Stimulated activated CD4-positive, alpha-beta T cell treated with anti-CD3 and anti-CD28 coated beads, TNF-alpha, amount 100 ng/mL, for 4 hours (primary cell): ENCODE data around the gene CLCN1.
"Not testable (repeated sequence)": the region's sequence is repeated elsewhere in the genome, so short reads cannot be mapped to it uniquely, and the experiment has no call there.

Source experiments
- DNase-seq, 3 experiments: peaks; one replicate each; pipeline ENCODE4 v3.0.0-alpha.2; 2020; ENCODE audit warnings: low read depth in 3 of 3

CLCN1 gene

DNA sequence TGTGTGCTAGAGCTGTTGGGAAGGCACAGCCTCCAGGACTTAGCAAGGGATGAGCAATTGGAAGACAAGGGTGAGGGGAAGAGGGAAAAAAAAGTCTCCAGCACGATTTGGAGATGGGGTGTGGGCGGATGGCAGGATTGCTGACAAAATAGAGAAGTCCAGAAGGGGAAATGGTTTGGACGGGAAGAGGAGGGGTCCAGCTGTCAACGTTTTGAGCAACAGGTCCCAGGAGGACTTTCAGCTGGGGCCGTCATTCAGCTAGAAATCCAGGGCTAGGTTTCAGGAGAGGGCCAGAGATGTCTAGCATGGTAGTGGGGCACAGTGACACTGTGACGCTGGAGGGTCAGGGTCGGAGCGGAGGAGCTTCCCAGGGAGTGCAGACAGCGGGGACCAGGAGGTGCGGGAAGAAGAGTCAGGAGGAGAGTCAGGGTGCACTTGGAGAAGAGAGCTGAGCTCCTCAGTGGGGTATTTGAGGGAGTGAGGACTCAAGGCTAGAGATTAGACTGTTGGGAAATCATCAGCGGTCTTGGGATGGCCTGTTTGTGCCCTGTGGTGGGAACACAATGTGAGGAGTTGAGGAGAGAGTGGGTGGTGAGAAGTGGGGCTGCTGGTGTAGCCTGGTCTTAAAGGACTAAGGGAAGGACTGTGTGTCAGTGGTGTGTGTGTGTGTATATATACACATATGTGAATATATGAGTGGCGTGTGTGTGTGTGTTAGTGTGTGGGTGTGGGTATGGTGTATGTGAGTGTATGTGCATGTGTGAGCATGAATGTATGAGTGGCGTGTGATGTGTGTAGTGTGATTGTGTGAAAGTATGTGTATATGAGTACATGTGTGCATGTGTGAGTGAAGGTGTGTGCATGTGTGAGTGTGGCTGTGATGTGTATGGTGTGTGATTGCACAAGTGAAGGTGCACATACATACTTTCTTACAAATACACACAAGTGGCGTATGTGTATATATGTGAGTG, 69.0 kb downstream of the CLCN1 start:
- no peak for DNase-seq

DNA sequence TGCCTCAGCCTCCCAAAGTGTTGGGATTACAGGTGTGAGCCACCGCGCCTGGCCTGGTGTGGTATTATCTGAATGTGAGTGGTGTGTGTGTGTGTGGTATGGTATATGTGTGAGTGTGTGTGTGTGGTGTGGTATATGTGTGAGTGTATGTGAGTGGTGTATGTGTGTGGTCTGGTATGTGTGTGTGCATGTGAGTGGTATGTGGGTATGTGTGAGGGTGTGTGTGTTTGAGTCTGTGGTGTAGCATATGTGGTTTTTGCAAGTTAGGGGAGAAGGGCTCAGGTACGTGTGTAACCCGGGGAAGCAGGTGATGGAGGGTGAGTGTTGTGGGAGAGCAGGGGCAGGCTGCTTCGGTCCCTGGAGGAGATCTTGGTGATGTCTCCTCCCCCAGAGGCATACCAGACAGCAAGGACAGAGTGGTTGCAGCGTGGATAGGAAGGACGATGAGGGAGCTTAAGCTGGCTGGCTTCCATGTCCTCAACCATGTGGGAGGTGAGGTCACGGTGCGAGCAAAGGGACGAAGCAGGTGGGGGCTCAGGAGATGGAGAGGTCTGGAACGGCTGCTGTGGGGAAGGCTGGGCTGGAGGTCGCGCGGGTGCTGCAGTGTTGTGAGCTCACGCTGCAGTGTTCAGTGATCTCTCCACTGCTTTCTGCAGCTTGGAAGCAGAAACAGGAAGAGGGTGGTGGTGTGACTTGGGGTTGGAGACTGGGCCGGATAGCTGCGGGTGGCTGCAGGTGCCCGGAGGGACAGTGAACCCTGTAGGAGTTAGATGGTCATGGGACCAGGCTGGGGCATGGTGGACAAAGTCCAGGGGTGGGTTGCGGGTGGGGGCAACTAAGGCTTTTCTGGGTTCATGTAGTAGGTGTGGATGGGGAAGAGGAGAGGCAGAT, 70.2 kb downstream of the CLCN1 start:
- no peak for DNase-seq

DNA sequence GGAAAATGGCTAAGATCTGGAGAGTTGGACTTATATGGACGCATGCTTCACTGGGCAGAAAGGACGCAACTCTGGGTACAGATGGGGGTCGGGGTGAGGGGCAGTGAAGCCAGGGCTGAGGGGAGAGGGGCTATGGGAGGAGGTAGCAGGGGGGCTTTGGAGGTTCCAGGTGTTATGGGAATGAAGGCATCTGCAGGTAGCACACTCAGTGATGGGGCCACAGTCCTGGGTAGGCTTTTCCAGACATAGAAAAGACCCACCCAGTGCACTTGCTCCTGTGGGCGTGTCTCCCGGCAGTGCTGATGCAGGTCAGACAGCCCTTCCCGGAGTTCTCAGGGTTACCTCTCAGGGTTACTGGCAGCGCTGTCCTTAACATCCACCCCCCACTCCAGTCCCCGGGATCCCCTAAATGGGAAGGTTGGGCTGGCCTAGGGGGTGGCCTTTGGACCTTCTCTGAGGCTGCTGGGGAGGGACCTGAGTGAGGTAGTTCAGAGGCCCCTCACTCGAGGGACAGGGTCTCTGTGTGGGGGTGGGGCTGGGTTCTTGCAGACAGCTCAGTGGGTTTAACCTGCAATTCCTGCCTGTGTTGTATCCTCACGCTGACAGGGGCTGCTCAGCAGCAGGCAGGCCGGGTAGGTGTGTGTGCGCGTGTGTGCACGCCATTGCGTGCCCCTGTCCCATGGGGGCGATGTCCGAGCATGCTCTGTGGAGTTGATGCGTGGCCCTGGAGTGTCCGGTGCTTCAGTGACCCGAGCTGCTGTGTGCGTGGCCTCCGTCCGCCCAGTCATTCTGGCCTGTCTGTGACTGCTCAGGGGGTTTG, 71.5 kb downstream of the CLCN1 start:
- no peak for DNase-seq

DNA sequence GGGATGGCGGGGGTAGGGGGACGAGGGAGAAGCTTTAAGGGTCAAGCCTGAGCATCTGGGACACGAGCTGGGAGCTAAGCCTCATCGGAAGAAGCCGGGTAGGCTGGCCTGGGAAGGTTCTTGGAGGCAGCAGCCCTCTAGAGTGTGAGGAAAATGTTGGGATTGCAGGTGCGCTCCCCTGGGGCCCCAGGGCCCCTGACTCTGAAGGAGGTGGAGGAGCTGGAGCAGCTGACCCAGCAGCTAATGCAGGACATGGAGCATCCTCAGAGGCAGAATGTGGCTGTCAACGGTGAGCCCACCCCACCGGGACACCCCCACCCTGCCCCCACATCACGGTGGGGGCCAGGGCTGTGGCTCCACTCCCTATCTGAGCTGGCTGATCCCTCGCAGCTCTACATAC, 72.1 kb downstream of the CLCN1 start:
- no peak for DNase-seq

DNA sequence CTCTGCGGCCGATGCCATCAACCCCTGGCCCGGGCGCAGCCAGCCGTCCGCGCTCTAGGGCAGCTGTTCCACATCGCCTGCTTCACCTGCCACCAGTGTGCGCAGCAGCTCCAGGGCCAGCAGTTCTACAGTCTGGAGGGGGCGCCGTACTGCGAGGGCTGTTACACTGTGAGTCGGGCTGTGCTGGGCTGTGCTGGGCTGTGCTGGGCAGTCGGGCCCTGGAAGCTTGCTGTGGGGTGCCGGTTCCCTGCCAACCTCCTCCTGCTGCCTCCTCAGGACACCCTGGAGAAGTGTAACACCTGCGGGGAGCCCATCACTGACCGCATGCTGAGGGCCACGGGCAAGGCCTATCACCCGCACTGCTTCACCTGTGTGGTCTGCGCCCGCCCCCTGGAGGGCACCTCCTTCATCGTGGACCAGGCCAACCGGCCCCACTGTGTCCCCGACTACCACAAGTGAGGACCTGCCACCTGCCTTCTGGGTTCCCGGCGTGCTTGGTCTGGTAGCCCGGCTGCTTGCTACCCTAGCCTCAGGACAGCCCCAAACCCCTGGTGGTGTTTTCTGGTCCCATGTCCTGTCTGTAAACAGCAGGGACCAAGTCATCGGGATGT, 72.7 kb downstream of the CLCN1 start:
- DNase-seq = no peak

DNA sequence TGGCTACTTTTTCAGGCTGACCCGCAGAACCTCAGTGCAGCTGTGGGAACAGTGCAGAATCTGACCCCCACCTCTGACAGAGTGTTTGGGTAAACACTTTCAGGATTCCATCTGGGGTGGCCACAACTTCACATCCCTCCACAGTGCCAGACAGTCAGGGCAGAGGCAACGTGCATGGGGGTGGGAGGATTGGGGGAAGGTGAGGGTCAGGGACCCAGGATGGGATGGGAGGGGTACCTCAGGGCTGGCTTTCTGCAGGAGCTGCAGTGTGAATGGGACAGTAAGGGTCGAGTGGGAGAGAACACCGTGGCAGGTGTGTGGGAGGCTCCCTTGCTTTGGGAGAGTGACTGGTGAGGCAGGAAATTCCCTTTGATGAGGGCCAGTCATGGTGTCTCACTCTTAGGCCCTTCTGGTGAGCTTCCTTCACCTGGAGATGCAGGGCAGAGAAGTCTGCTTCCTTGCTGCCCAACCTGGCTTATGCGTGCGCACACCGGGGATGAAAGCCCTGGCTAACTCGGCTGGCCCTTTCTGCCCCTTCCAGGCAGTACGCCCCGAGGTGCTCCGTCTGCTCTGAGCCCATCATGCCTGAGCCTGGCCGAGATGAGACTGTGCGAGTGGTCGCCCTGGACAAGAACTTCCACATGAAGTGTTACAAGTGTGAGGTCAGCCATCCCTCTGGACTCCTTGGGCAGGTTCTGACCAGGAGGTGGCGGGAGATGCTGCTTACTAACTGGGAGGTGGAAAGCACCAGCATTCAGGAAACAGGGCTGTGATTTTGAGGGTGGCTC, 73.6 kb downstream of the CLCN1 start:
- DNase-seq = no peak

DNA sequence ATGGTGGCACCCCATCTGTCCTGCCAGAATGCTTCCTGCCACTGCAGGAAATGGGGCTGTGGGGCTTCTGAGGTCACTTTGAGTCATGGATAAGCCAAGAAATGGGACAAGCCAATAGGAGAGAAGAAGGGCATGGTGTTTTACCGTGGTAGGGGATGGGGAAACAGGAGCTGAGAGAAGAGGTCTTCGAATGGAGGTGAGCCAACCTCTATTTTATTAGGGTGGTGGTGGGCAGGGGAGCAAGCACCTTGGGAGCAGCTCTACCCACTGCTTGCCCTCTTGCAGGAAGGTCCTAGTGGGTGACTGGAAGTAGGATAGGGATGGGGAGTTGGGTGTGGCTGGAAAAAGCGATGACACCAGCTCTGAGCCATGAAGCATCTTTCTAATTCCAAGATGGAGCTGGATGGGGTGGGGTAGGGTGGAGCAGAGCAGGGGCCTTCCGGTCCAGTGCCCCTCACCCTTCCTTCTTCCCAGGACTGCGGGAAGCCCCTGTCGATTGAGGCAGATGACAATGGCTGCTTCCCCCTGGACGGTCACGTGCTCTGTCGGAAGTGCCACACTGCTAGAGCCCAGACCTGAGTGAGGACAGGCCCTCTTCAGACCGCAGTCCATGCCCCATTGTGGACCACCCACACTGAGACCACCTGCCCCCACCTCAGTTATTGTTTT, 74.3 kb downstream of the CLCN1 start:
- DNase-seq = no peak

DNA sequence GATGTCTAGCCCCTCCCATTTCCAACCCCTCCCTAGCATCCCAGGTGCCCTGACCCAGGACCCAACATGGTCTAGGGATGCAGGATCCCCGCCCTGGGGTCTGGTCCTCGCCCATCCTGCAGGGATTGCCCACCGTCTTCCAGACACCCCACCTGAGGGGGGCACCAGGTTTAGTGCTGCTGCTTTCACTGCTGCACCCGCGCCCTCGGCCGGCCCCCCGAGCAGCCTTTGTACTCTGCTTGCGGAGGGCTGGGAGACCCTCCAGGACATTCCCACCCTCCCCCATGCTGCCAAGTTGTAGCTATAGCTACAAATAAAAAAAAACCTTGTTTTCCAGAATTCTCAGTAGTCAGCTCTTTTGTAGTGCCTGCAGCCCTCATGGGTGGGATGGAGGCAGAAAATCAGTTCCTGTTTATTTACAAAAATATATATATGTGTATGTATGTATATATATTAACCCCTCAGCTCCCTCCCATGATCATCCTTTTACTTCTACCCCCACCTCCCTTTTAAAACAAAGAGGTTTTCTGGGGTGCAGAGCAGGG, 74.9 kb downstream of the CLCN1 start:
- no peak for DNase-seq

DNA sequence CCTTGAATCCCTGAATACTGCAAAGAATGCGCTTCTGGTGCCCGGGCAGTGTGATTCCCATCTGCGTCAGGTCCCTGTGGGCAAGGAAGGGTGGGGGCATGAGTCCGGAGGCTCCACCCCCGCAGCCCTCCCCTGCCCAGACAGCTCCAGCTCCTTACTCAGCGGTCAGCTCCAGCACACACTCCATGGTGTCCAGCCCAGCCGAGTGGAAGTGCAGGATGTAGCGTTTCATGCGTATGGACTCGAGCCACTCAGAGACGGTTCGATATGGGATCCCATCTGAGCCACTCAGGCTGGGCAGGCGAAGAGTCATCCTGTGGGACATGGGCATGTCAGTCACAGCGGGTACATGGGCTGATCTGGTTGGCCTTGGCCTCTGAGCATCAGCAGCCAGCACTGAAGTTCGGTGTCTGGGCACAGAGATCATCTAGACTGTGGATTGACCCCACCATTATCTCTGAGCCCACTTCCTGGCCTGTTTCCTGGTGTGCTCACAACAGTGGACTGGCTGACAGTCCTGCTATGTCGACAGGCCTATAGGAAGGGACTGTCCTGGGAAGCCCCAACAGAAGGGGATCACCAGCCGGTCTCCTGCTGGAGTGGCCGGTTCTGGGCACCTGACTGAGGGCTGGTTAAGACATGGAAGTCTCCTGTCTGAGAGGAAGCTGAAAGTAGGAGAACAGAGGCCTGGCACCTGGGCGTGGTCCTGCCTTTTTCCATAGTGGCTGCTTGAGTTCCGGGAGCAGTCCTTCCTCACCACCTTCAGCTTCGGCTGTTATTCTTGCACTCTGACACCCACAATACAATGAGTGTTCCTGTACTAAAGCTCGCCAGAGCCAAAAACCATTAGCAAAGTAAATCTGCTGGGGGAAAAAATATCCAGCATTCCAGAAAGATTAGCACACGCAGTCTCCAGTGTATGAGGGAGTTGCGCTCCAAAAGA, 75.8 kb downstream of the CLCN1 start:
- no peak for DNase-seq

DNA sequence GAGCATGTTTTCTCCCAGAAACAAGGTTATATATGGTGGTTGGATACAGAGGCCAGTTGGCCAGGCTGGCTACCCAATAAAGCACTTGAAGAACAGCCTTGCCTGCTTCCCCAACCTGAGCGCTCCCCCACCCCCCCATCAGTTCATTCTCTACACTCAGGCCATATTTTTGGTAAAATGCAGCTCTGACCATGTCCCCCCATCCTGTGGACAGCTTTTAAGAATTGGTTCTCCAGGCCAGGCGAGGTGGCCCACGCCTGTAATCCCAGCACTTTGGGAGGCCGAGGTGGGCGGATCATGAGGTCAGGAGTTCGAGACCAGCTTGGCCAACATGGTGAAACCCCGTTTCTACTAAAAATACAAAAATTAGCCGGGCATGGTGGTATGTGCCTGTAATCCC, 76.5 kb downstream of the CLCN1 start:
- not testable (repeated sequence) for DNase-seq

DNA sequence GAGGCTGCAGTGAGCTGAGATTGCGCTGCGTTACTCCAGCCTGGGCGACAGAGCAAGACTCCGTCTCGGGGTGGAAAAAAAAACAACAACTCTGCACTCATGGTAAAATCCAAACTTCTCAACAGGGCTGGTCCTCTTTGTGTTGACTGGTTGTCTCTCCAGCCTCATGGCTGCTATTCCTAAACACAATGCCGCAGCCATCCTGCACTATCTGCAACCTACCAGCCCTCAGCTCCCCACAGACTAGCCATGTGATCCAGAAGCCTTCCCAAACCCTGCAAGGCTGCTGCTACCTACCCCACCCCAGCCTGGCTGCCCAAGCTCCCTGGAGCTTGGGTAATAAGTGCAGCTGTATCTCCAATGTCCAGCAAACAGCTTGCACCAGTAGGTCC, 77.0 kb downstream of the CLCN1 start:
- DNase-seq = no peak

DNA sequence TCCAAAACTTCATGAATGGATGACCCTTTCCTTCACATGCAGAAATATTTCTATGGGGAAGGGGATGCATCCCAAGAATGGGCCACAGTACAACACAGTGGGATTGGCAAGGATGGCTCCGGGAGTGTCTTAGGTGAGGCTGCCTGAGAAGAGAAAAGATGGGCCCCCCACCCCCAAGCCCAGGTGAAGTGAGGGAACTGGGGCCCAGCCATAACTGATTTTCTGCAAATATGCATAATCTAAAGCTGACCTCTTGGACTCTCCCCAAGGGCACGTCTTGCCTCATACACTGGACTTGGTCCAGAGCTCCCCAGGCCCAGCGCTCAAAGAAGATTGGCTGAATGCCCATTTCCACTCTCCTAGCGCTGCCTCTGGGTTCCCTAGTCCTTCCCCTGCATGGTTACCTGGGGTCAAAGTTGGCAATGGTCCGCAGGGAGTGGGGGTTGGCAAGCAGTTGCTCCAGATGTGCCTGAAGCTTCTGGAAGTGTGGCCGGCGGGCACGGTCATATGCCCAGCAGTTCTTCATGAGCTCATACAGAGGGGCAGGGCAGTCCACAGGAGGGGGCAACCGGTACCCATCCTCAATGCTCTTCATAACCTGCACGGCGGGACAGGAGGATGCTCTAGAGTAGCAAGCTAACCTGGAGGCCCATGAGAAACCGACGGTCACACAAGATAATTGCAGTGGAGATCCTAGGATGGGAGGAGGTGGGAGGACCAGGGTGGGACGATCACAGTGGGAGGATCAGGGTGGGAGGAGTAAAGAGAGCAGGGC, 77.5 kb downstream of the CLCN1 start:
- DNase-seq = no peak

DNA sequence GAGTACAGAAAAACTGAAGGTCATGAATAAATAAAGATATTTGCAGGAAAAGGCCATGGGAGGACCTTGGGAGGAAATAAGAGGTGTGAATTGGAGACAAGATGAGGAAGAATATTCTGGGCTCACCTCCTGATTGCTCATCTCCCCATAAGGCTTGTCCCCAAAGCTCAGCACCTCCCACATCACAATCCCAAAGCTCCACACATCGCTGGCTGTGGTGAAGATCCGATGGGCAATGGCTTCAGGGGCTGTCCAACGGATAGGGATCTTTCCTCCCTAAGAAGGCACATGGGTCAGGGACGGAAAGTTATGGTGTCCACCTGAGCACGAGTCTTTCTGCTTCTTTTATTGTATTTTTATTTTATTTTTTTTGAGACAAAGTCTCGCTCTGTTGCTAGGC, 78.2 kb downstream of the CLCN1 start:
- no peak for DNase-seq

DNA sequence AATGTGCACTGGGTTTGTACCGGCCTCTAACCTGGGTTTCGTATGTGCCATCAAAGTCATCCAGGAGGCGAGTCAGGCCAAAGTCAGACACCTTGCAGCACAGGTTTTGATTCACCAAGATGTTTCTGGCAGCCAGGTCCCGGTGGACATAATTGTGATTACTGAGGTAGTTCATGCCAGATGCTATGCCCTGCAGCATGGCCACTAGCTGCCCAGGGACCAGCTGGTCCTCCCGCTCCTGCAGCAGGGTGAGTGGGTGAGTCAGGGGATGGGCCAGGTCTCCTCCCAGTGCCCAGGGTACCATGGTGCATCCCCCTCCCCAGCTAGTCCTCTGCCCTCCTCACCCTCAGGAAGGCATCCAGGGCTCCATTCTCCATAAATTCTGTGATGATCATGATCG, 78.9 kb downstream of the CLCN1 start:
- DNase-seq = no peak

DNA sequence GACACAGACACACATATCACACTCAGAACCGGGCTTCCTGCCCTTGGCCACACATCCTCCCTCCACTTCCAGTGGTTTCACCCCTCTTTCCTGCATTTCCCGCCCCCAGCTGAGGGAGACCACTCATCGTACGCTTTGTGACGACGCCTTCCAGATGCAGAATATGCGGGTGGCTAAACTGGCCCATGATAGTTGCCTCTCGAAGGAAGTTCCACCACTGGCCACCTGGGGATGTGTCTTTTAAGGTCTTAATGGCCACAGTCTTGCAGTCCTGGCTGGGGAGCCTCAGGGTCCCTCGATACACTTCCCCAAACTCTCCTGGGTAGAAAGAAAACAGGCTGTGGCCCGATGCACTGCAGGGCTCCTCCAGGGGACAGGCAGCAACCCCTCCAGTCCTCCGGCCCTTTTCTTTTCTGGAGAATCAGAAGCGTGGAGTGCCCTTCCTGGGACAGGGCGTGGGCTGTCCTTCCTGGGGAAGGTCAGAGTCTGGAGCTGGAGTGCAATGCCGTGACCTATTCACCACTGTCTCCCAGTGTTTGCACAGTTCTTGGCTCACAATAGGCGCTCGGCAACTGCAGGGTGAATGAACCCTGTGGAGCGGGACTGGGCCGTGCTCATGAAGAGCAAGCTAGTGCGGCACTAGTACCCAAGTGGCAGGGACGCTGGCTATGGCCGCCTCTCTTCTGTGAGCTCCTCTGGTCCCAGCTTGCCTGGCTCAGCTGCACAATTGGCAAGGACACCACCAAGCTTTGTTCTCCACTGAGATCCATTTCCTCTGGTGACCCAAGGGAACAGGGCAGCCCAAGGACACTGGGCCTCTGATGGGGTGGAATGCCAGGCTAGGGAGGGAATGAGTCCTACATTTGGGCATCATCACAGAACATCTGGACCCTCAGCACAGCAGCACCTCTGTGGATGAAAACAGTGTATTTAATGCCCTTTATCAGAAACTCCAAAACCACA, 79.6 kb downstream of the CLCN1 start:
- no peak for DNase-seq

DNA sequence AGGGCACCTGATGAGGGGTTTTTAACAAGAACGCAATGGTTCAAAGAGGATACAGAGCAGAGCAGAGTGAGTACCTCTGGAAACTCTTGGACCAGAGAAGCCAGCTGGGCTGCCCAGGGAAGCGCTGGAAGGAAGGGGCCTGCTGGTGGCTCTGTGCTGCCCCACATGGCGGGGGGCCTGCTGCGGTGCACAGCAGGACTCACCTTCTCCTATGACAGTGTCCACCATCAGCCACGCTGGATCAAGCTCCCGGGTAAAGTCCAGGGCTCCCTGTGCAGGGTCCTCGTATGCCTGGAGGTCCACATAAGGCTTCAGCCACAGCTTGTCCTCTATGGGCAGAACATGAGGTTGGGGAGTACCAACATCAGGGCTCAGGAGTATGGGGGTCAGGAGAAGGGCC, 80.3 kb downstream of the CLCN1 start:
- no peak for DNase-seq
